Activated naive CD4-positive, alpha-beta T cell treated with anti-CD3 and anti-CD28 coated beads, Interleukin-2, amount 50 U/mL, for 72 hours (primary cell): ENCODE results near the gene PLXNC1. TPM values are rescaled to one million over a fixed set of nuclear protein-coding genes. Genes with fewer than 3 reads are reported as not detected.
A peak's percentile ranks its signal among the peaks of the same experiment; 100 is the strongest.
"Not testable (repeated sequence)": the region's sequence is repeated elsewhere in the genome, so short reads cannot be mapped to it uniquely, and the experiment has no call there.

Source experiments
- ATAC-seq, 2 donors: fragments of 150-1000 bp; cut with Tn5 transposase; 2 replicates each; pipeline ENCODE4 v1.10.0; 2021; ENCODE audit warnings: mild to moderate bottlenecking in 2 of 2, moderate library complexity in 2 of 2
- DNase-seq, 2 donors: peaks; one replicate each; pipeline ENCODE4 v3.0.0; 2021 to 2022; ENCODE audit warnings: low spot score in 2 of 2
- H3K27ac Mint-ChIP-seq, 2 donors: one replicate each; pipeline ENCODE4 v1.8.0; 2022; ENCODE audit warnings: mild to moderate bottlenecking in 2 of 2, mixed read lengths in 2 of 2
- H3K36me3 Mint-ChIP-seq, 2 donors: one replicate each; pipeline ENCODE4 v1.8.0; 2022; ENCODE audit warnings: mixed read lengths in 2 of 2
- H3K9me3 Mint-ChIP-seq, 2 donors: one replicate each; pipeline ENCODE4 v1.8.0; 2022; ENCODE audit warnings: mixed read lengths in 2 of 2
- total RNA-seq, 2 donors: library from RNA; stranded (reverse); gene quantifications; one replicate each; pipeline ENCODE4 v1.2.3, GENCODE V29; 2022

PLXNC1 gene
- total RNA-seq, 2 donors from 2014 or later, result 3.1 to 9.2 TPM

DNA sequence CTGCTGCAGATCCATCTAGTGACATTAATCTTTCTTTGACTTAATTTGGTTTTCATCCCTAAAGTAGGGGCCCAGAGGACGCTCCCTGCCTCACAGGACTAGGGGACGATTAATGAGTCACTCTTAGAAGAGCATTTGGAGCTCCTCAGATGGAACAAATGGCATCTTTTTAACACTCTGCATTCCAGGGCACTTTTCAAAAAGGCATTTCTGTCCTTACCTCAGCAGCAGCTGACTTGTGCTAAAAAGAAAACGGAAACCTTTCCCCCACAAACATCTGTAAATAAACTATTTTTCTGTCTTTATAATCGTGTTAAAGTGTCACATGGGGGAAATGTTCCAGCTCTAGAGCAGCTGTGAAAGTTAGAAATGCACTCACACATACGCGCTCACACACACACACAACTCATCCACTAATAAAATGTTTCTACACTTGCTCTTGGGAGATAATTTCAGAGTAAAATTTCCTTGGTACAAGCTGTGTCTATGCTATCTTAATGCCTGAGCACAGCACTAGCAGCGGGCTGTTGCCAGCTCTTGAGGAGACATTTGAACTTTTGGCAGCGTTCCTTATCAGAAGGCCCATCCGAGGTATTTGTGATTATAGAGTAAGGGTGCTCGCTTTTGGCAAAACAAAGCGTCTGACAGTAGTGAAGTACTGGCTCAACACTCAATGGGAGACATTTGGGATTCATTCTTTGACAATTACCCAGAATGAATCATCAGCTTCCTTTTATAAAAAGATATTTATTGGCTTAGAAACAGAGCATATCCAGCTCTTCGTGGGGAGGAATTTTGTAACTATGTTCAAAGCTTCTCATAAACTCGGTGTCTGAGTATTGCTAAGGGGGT lies 141.3 kb downstream of the PLXNC1 start:
- DNase-seq (no peak), ATAC-seq (no peak)
- Mint-ChIP-seq H3K36me3 (no peaks in the 10 kb centered on the region), H3K9me3 (no peaks in the 10 kb centered on the region), H3K27ac (no peak overlapping the region)

- Mint-ChIP-seq H3K27ac (no peak overlapping the region), H3K36me3 (no peaks in the 10 kb centered on the region), H3K9me3 (no peaks in the 10 kb centered on the region)
- no peak for ATAC-seq
- DNase-seq, result no peak
Measured at GRCh38 chr12:94290353-94290752, 142.0 kb downstream of the PLXNC1 start.

GRCh38 chr12:94297096-94297699 lies 148.8 kb downstream of the PLXNC1 start:
- Mint-ChIP-seq H3K36me3 (peaks cover 36 to 41% of the 10 kb centered on the region in 2 donors), H3K27ac (peak overlapping the region in 1 of 2 donors; percentile 1)
- DNase-seq, result no peak

GRCh38 chr12:94297876-94298505 lies 149.6 kb downstream of the PLXNC1 start:
- H3K27ac Mint-ChIP-seq, result no peak overlapping the region
- H3K36me3 Mint-ChIP-seq, result peaks cover 39 to 46% of the 10 kb centered on the region in 2 donors
- H3K9me3 Mint-ChIP-seq, result peaks cover 0 to 10% of the 10 kb centered on the region in 2 donors
- ATAC-seq (no peak), DNase-seq (no peak)

More at GRCh38 chr12:94297096-94297699, 148.8 kb downstream of the PLXNC1 start:
- ATAC-seq, result no peak
- peaks cover 0 to 10% of the 10 kb centered on the region in 2 donors for H3K9me3 Mint-ChIP-seq

GRCh38 chr12:94299846-94300245 lies 151.5 kb downstream of the PLXNC1 start:
- ATAC-seq, result no peak

GRCh38 chr12:94304012-94304411 lies 155.6 kb downstream of the PLXNC1 start:
- ATAC-seq, result no peak
- no peak for DNase-seq
- H3K9me3 Mint-ChIP-seq, result no peaks in the 10 kb centered on the region
- H3K36me3 Mint-ChIP-seq, result peaks cover 42 to 54% of the 10 kb centered on the region in 2 donors
- H3K27ac Mint-ChIP-seq, result no peak overlapping the region

More at GRCh38 chr12:94299846-94300245, 151.5 kb downstream of the PLXNC1 start:
- peak overlapping the region in 1 of 2 donors; percentile 18 for H3K27ac Mint-ChIP-seq
- H3K9me3 Mint-ChIP-seq, result peaks cover 0 to 10% of the 10 kb centered on the region in 2 donors
- no peak for DNase-seq
- peaks cover 45 to 52% of the 10 kb centered on the region in 2 donors for H3K36me3 Mint-ChIP-seq

- H3K27ac Mint-ChIP-seq, result no peak overlapping the region
- DNase-seq (no peak), ATAC-seq (no peak)
- no peaks in the 10 kb centered on the region for H3K9me3 Mint-ChIP-seq
- H3K36me3 Mint-ChIP-seq, result peaks cover 43 to 58% of the 10 kb centered on the region in 2 donors
Measured at GRCh38 chr12:94304566-94305061, 156.2 kb downstream of the PLXNC1 start.

DNA sequence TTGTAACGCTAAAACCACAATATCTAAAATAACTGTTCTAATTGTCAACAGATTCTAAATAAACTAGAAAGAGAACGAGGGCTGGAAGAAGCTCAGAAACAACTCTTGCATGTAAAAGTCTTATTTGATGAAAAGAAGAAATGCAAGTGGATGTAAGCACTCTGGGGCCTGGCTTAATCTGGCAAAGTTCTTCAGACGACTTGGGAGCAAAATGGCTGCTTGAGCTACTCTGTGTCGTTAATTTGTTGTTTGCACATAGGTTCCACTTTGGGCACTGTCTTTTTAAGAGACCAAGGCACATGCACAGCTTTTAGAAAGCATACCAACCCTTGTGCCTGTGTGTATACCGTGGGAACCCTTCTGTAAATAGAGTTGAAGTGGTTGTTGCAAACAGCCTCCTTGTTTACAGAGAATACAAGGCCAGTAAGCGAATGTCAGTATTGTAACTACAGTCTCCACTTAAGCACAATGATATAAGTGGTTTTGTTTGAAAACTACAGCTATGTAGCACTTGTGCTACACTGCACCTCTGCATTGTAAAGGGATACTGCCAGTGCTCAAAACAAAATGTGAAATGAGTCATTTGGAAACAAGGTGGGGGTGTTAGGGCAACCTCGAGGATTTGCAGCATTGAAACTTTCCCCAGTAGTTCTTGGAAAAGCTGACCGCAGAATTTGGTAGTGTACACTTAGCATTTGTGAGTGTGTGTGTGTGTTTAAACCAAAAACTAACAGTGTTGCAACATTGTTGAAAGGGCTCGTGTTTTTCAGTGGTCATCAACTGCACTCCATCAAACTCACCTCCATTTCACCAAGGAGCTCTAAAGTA lies 157.0 kb downstream of the PLXNC1 start:
- ATAC-seq (peak; percentile 93 to 96), DNase-seq (peak in 1 of 2 donors; percentile 53)
- H3K36me3 Mint-ChIP-seq, result peaks cover 36 to 57% of the 10 kb centered on the region in 2 donors
- H3K27ac Mint-ChIP-seq, result peak overlapping the region; percentile 1 to 60
- no peaks in the 10 kb centered on the region for H3K9me3 Mint-ChIP-seq

GRCh38 chr12:94308612-94309011 lies 160.2 kb downstream of the PLXNC1 start:
- H3K36me3 Mint-ChIP-seq, result peaks cover 33 to 59% of the 10 kb centered on the region in 2 donors
- ATAC-seq, result no peak

DNA sequence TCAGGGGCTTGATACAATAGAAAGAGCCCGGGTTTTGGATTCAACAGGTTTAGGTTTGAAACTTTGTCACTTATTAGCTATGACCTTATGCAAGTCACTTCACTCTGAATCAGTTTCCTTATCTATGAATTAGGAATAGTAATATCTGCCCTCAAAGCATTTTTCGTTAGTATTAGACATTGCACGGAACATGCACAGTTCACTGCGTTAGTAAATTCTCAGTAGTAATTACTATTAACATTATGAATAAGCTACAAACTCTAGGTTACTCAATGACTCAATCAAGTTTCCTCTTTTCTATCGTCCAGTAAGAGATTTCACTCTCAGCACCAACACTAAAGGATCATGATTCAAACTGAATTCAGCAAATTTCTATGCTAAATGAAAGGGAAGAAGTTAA lies 161.0 kb downstream of the PLXNC1 start:
- ATAC-seq (peak in 1 of 2 donors; percentile 36), DNase-seq (no peak)
- no peaks in the 10 kb centered on the region for H3K9me3 Mint-ChIP-seq
- no peak overlapping the region for H3K27ac Mint-ChIP-seq
- peaks cover 31 to 57% of the 10 kb centered on the region in 2 donors for H3K36me3 Mint-ChIP-seq

More at GRCh38 chr12:94308612-94309011, 160.2 kb downstream of the PLXNC1 start:
- no peak overlapping the region for H3K27ac Mint-ChIP-seq
- H3K9me3 Mint-ChIP-seq, result no peaks in the 10 kb centered on the region
- no peak for DNase-seq

DNA sequence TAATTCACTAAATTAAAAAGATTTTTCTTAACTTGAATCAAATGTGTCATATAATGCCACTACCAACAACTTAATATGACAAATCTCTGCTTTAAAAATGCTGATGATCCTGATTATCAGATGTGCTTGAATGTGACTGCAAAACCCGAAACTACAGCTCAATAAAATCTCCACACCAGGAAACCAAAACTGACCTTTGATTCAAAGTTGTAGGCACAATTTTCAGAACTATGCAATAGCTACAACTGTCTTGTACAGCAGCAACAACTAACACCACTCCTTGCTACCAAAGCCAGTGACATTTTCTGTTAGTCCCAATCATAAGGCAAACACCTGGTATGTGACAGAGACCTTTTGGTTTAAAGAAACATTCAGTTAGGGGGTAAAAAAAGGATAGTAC lies 164.0 kb downstream of the PLXNC1 start:
- Mint-ChIP-seq H3K36me3 (peaks cover 21 to 41% of the 10 kb centered on the region in 2 donors), H3K9me3 (peaks cover 7 to 8% of the 10 kb centered on the region in 2 donors), H3K27ac (no peak overlapping the region)
- ATAC-seq (no peak), DNase-seq (no peak)

DNA sequence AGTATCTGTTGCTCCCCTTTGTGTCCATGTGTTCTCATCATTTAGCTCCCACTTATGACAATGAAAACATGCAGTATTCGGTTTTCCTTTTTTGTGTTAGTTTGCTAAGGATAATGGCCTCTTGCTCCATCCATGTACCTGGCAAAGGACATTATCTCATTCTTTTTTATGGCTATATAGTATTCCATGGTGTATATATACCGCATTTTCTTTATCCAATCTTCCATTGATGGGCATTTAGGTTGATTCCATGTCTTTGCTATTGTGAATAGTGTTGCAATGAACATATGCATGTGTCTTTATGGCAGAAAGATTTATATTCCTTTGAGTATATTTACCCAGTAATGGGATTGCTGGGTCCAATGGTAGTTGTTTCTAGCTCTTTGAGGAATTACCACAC lies 168.2 kb downstream of the PLXNC1 start:
- Mint-ChIP-seq H3K9me3 (peaks cover 46% of the 10 kb centered on the region in 2 donors), H3K36me3 (peaks cover 50 to 53% of the 10 kb centered on the region in 2 donors)

GRCh38 chr12:94318181-94318580 lies 169.8 kb downstream of the PLXNC1 start:
- Mint-ChIP-seq H3K27ac (no peak overlapping the region), H3K36me3 (peaks cover 58% of the 10 kb centered on the region in 2 donors), H3K9me3 (peaks cover 46 to 48% of the 10 kb centered on the region in 2 donors)
- DNase-seq, result no peak
- no peak for ATAC-seq

More for the DNA sequence above, 168.2 kb downstream of the PLXNC1 start:
- not testable (repeated sequence) for DNase-seq, ATAC-seq, H3K27ac Mint-ChIP-seq

- Mint-ChIP-seq H3K36me3 (peaks cover 70 to 74% of the 10 kb centered on the region in 2 donors), H3K9me3 (peaks cover 46 to 48% of the 10 kb centered on the region in 2 donors), H3K27ac (no peak overlapping the region)
- DNase-seq, result no peak
- no peak for ATAC-seq
Measured at GRCh38 chr12:94320109-94320508, 171.7 kb downstream of the PLXNC1 start.

DNA sequence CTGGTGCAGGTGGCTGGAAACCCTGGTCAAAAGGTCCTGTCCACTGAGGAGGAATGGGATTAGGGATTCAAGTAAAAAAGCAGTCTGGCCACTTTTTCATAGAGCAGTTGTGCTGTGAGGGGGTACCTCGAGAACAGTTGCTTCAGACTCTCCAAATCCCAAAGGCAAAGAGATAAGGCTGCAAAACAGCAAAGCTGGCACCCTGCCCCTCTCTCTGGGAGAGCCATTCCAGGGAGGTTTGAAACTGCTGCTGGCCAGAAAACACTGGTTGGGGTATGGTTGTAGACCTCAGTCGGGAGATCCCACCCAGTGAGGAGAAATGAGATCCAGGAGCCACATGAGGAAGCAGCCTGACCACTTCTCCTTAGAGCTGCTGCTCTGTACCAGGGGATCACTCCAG lies 174.0 kb downstream of the PLXNC1 start:
- Mint-ChIP-seq H3K9me3 (peaks cover 38 to 41% of the 10 kb centered on the region in 2 donors), H3K27ac (no peak overlapping the region), H3K36me3 (peaks cover 85% of the 10 kb centered on the region in 2 donors)
- ATAC-seq (no peak), DNase-seq (no peak)

GRCh38 chr12:94326234-94326633 lies 177.9 kb downstream of the PLXNC1 start:
- ATAC-seq (peak; percentile 37 to 63), DNase-seq (no peak)
- H3K9me3 Mint-ChIP-seq, result peaks cover 3 to 5% of the 10 kb centered on the region in 2 donors

More at GRCh38 chr12:94326234-94326633, 177.9 kb downstream of the PLXNC1 start:
- Mint-ChIP-seq H3K27ac (peak overlapping the region in 1 of 2 donors; percentile 73), H3K36me3 (peaks cover 65 to 73% of the 10 kb centered on the region in 2 donors)
